ENCODE data around the gene GPD2. TPM values are rescaled to one million over a fixed set of nuclear protein-coding genes. Genes with fewer than 3 reads are reported as not detected.

GPD2 gene
- total RNA-seq, 4 donors from 2014 or later = 40.9 to 112 (median 56.3) TPM

DNA sequence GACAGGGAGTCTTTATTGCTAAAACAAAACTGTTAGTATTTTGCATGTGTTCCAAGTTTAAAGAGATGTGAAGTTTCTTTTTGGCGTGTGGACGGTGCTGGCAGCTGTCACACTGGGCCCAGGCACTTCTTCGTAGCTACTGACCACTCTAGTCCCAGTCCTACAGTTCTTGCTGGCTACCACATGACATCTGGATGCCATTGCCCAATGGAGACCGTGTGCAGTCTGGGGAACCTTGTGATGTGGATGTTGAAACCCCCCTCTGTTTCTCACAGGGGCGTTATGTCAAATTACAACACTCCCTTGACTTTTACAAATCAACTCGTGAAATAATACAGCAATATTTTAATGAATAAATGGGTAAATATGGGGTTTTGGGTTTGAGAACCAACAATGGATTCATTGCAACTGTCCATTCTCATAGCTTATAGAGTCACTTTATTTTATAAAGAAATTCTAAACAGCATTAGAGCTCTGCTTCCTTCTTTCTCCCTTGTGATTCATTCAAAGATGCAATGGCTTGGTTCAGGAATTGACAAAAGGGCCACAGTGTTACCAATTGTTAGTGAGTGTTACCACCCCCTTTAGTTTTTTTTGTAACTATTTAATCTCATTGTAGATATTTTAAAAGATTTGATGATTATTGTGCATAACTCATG is 1.2 kb downstream of the GPD2 start:
- TF ChIP-seq CTCF (IDR thresholded peaks at IDR 0.05; ENCODE audit: low read depth) = no peak

DNA sequence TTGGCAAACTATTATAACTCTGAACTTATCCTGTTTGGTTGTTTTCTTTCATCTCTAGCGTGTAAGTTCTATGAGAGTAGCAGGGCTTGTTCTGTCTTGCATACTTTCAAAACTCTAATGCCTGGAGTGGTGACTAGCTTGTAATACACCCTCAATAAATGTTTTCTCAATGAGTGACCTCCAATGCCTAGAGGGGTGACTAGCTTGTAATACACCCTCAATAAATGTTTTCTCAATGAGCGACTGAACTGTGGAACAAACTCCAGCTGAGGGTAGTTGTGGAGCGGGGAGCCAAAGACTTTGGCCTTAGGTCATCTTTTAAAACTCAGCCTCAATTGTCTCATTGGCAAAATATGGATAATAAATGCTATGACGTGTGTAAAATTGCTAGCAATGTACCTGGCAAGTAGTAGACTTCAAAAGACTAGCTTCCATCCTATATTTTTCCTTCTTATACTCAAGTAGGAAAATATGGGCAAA is 1.8 kb downstream of the GPD2 start:
- no peak for TF ChIP-seq CTCF (IDR thresholded peaks at IDR 0.05; ENCODE audit: low read depth)

- TF ChIP-seq CTCF (IDR thresholded peaks at IDR 0.05; ENCODE audit: low read depth) = no peak
These were observed 6.9 kb downstream of the GPD2 start for GRCh38 chr2:156443089-156443488.

GRCh38 chr2:156445296-156446220 is 9.4 kb downstream of the GPD2 start:
- no peak for TF ChIP-seq CTCF (IDR thresholded peaks at IDR 0.05; ENCODE audit: low read depth)

DNA sequence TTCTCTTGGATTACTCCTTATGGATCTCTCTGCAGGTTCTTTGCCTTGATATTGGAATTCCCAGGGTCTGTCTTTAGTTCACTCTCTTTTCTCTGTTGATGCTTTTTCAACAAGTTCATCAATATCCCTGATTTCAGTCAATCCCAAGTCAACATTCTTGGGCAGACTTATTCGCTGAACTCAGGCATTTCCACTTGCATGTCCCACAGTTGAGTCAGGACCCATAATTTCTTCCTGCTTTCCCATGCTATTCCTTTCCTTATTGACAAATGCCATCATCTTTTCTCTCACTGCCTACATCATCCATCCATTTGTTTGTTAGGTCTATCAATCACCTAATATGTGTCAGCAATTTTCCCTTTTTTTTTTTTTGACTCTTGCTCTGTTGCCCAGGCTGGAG is 11.6 kb downstream of the GPD2 start:
- no peak for TF ChIP-seq CTCF (IDR thresholded peaks at IDR 0.05; ENCODE audit: low read depth)

DNA sequence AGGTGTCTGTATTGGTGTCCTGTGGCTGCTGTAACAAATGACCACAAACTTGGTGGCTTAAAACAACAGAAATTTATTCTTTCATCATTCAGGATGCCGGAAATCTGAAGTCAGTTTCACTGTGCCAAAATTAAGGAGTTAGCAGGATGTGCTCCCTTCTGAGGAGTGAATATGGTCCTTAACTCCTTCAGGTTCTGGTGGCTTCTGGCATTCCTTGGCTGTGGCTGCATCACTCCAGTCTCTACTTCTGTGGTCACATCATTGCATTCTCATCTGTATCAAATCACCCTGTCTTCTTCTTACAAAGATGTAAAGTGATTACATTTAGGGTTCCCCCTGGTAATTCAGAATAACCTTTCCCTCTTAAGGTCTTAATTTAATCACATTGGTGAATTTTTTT is 12.6 kb downstream of the GPD2 start:
- no peak for TF ChIP-seq CTCF (IDR thresholded peaks at IDR 0.05; ENCODE audit: low read depth)

- TF ChIP-seq CTCF (IDR thresholded peaks at IDR 0.05; ENCODE audit: low read depth) = no peak
These were observed 16.8 kb downstream of the GPD2 start for GRCh38 chr2:156452971-156453370.
